HG03575 (cell line): Measurements from ENCODE around the gene MYL7.

Experiments
- ATAC-seq: cut with Tn5 transposase; IDR thresholded peaks from one replicate; pipeline ENCODE4 v1.9.1; 2021; ENCODE audit not compliant: unreplicated experiment, insufficient number of reproducible peaks, low FRiP score; ENCODE audit errors: extremely low read depth

The MYL7 gene

GRCh38 chr7:44106311-44107065, 34.6 kb downstream of the MYL7 start:
- no peak for ATAC-seq

GRCh38 chr7:44105832-44106231, 35.3 kb downstream of the MYL7 start:
- no peak for ATAC-seq

GRCh38 chr7:44104860-44105771, 36.0 kb downstream of the MYL7 start:
- no peak for ATAC-seq

- no peak for ATAC-seq
Observed at GRCh38 chr7:44103923-44104859, 36.9 kb downstream of the MYL7 start, which contains the start of gene AEBP1. Gene AEBP1 (plus strand): TSS chr7:44104345. CDS start chr7:44104666, 321 bp downstream.

GRCh38 chr7:44103566-44103922, 37.6 kb downstream of the MYL7 start:
- no peak for ATAC-seq

DNA sequence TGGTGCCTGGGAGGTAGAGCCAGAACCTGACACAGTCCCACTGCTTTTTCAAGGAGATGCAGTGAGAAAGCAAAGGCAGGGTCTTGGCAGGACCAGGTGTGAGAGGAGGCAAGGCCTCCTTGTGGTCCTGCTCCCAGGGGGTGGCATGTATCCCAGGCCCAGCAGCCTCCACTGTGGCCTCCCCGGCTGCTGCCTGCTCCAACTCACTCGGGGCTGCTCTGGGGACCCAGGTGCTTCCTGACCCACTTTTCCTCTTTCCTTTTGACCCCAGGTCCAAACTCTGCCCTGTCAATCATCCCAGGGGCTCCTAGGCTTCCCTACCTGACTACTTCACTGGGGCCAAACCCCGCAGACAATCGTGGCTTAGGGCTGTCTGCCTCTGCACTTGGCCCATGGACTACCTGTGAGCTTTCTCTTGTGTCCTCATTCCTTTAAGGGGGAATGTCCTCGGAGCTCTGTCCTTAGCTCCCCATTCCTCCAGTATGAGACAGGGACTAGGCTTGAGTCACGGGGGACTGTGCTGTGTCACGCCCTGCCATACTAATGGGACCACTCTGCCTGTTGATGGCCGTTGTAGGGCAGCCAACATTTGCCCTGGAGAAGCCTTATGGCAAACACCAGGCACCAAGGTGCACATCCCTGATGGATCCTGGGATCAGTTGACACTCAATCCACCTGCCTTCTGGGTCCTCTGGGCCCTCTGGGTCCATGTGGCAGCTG, 38.1 kb downstream of the MYL7 start:
- no peak for ATAC-seq

GRCh38 chr7:44101966-44102845, 38.9 kb downstream of the MYL7 start:
- no peak for ATAC-seq

DNA sequence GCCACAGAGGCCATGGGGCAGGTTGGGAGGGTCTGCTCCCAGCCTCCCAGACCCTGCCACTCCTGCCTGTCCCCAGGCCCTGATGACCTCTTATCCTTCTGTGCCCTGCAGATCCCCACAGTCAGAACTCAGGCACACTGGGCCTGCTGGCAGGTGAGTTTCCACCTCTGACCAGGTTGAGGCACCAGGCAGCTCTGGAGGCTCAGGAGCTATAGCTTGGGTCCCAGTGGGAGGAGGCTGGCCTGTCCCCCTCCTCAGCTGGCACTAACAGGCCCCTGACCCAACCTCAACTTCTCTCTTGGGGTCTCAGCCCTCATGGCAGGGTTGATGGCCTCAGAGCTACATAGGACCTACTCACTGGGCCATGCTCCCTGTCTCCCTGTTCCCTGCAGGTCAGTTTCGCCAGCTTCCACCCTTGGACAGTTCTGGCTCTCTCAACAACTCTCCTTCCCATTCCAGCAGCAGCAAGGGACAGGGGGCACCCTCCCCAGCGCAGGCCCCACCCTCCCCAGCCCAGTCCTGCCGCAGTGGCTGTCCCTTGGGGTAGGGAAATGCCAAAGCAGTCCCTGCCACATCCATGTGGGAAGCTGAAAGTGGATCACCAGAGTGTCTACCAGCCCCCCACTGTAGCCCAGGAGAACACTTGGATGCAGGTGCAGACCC, 39.7 kb downstream of the MYL7 start:
- ATAC-seq = no peak

DNA sequence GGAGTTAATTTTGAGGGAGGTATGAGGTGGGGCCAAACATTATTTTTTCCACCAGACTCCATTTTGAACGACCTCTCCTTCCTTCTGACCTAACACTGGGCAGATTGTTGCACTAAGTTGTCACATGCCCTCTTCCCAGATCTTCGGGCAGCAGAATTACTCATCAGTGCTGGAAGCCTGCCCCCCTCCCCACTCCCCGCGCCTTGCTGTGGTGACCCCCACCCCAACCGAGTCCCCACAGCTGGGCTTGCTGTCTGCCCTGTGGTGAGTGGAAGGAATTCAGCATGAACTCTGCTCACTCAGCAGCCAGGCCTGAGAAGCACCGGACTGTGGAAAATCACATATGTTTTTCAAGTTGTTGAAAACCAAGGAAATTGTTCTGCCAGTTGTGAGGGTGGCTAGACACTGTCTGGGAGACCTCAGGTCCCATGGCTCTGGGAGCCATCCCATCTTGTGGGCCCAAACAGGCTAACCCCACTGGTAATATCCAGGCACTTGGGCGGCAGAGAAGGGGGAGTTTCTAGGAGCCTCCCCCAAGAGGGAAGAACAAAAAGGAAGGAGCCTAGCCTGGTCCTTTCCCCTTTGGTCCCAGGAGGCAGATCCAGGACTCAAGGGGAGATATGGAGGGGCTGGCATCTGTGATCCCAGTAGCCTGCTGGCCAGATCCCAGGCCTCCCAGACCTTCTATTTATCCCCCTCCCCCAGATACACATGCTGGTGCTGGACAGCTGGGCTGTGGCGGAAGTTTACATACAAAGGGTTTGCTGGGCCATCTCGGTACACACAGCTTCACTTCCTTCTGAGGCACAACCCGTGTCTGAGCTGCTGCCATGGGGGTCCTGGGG, 40.5 kb downstream of the MYL7 start:
- no peak for ATAC-seq

DNA sequence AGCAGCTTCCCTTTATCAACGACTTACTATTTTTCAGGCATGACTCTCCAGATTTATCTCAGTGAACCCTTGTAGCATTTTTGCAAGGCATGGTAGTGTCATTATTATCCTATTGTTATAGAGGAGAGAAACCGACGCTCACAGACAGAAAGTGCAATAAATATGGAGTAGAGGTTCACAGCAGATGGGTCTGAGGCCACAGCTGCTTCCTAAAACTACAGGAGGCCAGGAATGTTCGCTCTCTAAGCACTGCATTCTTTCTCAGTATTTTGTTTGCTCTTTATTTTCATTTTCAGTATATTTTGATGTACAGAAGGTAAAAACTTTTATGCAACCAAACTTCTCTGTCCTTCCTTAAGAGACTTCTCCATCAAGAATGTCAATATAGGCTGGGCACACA, 41.5 kb downstream of the MYL7 start:
- ATAC-seq = no peak

GRCh38 chr7:44098092-44099068, 42.8 kb downstream of the MYL7 start:
- ATAC-seq = no peak

- no peak for ATAC-seq
Observed at GRCh38 chr7:44097064-44097932, 43.8 kb downstream of the MYL7 start.

GRCh38 chr7:44096326-44096881, 44.7 kb downstream of the MYL7 start:
- ATAC-seq = no peak

DNA sequence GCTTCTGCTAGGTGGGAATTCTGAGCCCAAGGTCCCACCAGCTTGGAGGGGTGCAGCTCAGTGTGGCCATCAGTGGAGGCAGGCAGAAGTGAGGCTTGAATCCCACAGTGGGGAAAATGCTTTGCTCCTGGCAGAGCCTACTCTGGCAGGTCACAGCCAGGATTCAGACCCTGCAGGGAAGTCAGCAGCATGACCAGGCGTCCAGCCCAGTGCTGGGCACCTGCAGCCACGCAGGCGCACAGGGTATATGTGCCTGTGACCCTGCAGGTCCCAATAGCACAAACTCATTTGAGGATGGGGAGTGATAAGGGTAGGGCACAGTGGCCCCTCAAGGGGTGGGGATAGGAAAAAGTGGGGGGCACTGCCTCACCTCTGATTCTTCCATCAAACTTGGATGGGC, 45.4 kb downstream of the MYL7 start:
- no peak for ATAC-seq
